Activated gamma-delta T cell treated with anti-CD3 and anti-CD28 coated beads, Interleukin-2, amount 50 U/mL, for 16 hours (primary cell): Measurements from ENCODE around the gene ADRB1.

Experiments
- DNase-seq: peaks from one replicate; pipeline ENCODE4 v3.0.0-alpha.2; 2020; ENCODE audit warnings: low read depth

Gene ADRB1

GRCh38 chr10:114057855-114058254 is 14.2 kb downstream of the ADRB1 start:
- no peak for DNase-seq

- DNase-seq, result no peak
Observed at GRCh38 chr10:114058297-114058696, 14.6 kb downstream of the ADRB1 start.

GRCh38 chr10:114059561-114059960 is 15.9 kb downstream of the ADRB1 start:
- DNase-seq, result no peak

GRCh38 chr10:114060456-114060855 is 16.8 kb downstream of the ADRB1 start:
- DNase-seq, result no peak

- no peak for DNase-seq
Observed at GRCh38 chr10:114061148-114061547, 17.5 kb downstream of the ADRB1 start.

- no peak for DNase-seq
Observed at GRCh38 chr10:114061789-114062188, 18.1 kb downstream of the ADRB1 start.

- DNase-seq, result no peak
Observed at GRCh38 chr10:114064151-114065048, 20.7 kb downstream of the ADRB1 start.

GRCh38 chr10:114065049-114065435 is 21.4 kb downstream of the ADRB1 start:
- DNase-seq, result no peak

GRCh38 chr10:114068054-114068707 is 24.5 kb downstream of the ADRB1 start:
- no peak for DNase-seq

- no peak for DNase-seq
Observed at GRCh38 chr10:114070710-114071109, 27.0 kb downstream of the ADRB1 start.

- DNase-seq, result no peak
Observed at GRCh38 chr10:114071178-114071577, 27.5 kb downstream of the ADRB1 start.

- DNase-seq, result peak; percentile 11
Observed at GRCh38 chr10:114073395-114074186, 29.9 kb downstream of the ADRB1 start.

GRCh38 chr10:114075093-114075492 is 31.4 kb downstream of the ADRB1 start:
- DNase-seq, result no peak

GRCh38 chr10:114077347-114077746 is 33.7 kb downstream of the ADRB1 start:
- no peak for DNase-seq

GRCh38 chr10:114077815-114078219 is 34.2 kb downstream of the ADRB1 start:
- DNase-seq, result no peak

- no peak for DNase-seq
Observed at GRCh38 chr10:114078346-114078745, 34.7 kb downstream of the ADRB1 start.

GRCh38 chr10:114079421-114079820 is 35.8 kb downstream of the ADRB1 start:
- DNase-seq, result no peak

GRCh38 chr10:114081911-114082583 is 38.4 kb downstream of the ADRB1 start:
- DNase-seq, result no peak

GRCh38 chr10:114083040-114083439 is 39.4 kb downstream of the ADRB1 start:
- no peak for DNase-seq

GRCh38 chr10:114084215-114084614 is 40.5 kb downstream of the ADRB1 start:
- no peak for DNase-seq

- DNase-seq, result no peak
Observed at GRCh38 chr10:114087255-114087654, 43.6 kb downstream of the ADRB1 start.

GRCh38 chr10:114087655-114088054 is 44.0 kb downstream of the ADRB1 start:
- DNase-seq, result no peak
